Measurements from ENCODE around the gene NKAIN2. TPM values are rescaled to one million over a fixed set of nuclear protein-coding genes. Genes with fewer than 3 reads are reported as not detected.

Gene NKAIN2
- total RNA-seq, 4 donors from 2014 or later, result 0.19 TPM; not detected in 3

DNA sequence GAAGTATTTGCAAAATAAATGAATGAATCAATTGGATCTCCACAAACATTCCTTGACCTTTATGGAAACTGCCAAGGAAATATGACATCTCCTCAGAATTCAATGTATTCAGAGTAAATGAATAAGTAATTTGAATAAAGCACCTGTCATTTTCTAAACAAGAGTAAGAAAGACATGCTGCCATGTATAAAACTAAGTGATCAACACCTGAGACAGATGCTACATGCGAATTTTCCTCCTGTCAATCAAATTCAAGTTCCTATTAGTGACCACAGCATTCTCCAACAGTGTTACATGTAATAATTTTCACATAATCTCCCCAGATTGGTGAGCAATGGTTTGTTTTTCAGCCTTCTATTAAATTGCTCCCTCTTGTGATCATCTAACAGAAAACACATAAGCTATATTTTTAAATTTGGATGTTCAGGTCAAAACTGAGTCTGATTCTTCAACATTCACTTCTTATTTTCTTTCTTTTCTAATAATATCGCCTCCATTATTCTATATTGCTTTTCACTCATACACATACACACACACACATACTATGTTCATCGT, 995.4 kb downstream of the NKAIN2 start:
- TF ChIP-seq, protein P1, sequence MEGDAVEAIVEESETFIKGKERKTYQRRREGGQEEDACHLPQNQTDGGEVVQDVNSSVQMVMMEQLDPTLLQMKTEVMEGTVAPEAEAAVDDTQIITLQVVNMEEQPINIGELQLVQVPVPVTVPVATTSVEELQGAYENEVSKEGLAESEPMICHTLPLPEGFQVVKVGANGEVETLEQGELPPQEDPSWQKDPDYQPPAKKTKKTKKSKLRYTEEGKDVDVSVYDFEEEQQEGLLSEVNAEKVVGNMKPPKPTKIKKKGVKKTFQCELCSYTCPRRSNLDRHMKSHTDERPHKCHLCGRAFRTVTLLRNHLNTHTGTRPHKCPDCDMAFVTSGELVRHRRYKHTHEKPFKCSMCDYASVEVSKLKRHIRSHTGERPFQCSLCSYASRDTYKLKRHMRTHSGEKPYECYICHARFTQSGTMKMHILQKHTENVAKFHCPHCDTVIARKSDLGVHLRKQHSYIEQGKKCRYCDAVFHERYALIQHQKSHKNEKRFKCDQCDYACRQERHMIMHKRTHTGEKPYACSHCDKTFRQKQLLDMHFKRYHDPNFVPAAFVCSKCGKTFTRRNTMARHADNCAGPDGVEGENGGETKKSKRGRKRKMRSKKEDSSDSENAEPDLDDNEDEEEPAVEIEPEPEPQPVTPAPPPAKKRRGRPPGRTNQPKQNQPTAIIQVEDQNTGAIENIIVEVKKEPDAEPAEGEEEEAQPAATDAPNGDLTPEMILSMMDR (IDR thresholded peaks at IDR 0.05), result no peak
- TF ChIP-seq POLR2A (IDR thresholded peaks at IDR 0.05), result no peak

DNA sequence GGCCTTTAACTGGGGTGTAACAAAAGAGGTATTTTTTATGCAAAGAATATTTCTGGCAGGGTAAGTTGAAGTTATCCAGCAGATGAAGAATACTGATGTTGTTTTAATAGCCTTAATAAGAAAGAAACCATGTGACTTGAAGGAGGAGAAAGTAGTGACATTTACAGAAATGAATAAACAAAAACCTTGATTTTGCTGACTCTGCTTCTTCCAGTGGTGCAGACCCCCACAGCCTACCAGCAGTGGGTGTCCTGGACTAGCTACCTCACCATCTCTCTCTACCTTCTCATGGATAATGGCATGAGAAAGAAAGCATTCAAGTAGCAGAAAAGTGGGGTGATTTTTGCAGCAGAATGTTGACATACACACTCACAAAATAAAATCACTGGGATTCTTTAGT, 996.0 kb downstream of the NKAIN2 start:
- intact Hi-C loops (cut with DNase I), result no loop called here
- Histone ChIP-seq H3K9me3 (no peaks in the 10 kb centered on the region), H3K27ac (no peak overlapping the region), H3K36me3 (no peaks in the 10 kb centered on the region), H3K4me3 (no peak overlapping the region), H3K4me1 (no peaks in the 10 kb centered on the region), H3K27me3 (no peaks in the 10 kb centered on the region)
- TF ChIP-seq POLR2A (IDR thresholded peaks at IDR 0.05), result no peak
- TF ChIP-seq, protein P1 (IDR thresholded peaks at IDR 0.05), result no peak
- no peak for DNase-seq

More for the DNA sequence above, 995.4 kb downstream of the NKAIN2 start:
- H3K27ac ChIP-seq, result no peak overlapping the region
- no peak overlapping the region for H3K4me3 ChIP-seq
- no peaks in the 10 kb centered on the region for H3K27me3 ChIP-seq
- no peaks in the 10 kb centered on the region for H3K36me3 ChIP-seq
- no peaks in the 10 kb centered on the region for H3K9me3 ChIP-seq
- WGBS, 2 donors, result 81 to 82% methylated on average over 3 of the region's 3 CpGs
- H3K4me1 ChIP-seq, result no peaks in the 10 kb centered on the region
- DNase-seq, result no peak
- intact Hi-C loops (cut with DNase I), result no loop called here

DNA sequence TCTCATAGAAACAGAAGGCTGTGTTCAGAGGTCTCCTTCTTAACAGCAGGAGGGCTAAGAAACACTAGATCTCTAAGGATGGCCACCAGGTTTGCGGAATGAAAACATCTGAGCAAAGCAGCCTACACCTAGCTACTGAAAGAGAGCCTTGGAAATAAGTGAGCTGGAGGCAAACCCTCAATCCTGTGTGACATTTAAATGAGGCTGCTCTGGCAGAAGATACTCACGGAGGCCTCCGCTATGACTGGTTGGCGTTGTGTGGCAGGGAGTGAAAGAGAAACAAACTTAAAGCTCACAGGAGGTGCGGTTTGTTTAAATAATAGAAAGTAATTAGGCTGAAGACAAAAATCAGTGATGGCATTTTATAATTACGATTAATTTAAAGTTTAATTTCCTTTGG, 996.6 kb downstream of the NKAIN2 start:
- Histone ChIP-seq H3K9me3 (no peaks in the 10 kb centered on the region), H3K27ac (no peak overlapping the region), H3K4me1 (no peaks in the 10 kb centered on the region), H3K36me3 (no peaks in the 10 kb centered on the region), H3K27me3 (no peaks in the 10 kb centered on the region), H3K4me3 (no peak overlapping the region)
- intact Hi-C loops (cut with DNase I), result no loop called here
- 76 to 81% methylated on average over 6 of the region's 6 CpGs for WGBS, 2 donors
- DNase-seq, result no peak
- TF ChIP-seq POLR2A (IDR thresholded peaks at IDR 0.05), result no peak
- TF ChIP-seq, protein P1 (IDR thresholded peaks at IDR 0.05), result no peak

DNA sequence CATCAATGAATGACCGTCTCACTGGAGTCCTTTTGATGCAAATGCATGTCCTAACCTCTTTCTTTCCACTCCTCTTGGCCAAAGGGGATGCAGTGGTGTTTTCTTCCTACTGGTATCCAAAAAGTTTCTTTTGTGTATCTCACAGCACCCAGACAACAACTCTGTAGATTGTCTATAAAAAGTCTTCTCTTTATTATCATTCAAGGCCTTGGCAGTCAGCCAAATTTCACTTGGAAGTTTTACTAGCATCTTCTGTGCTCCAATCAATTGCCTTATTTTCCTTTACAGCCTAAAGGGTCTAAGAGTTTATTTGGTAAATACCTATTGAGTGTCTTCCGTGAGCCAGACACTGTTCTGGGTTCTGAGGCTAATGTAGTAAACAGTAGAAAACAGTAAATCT, 1008.4 kb downstream of the NKAIN2 start:
- Histone ChIP-seq H3K4me3 (no peak overlapping the region), H3K27me3 (no peaks in the 10 kb centered on the region), H3K36me3 (no peaks in the 10 kb centered on the region), H3K9me3 (no peaks in the 10 kb centered on the region), H3K4me1 (no peaks in the 10 kb centered on the region), H3K27ac (no peak overlapping the region)
- no peak for DNase-seq
- no peak for TF ChIP-seq POLR2A (IDR thresholded peaks at IDR 0.05)
- TF ChIP-seq, protein P1 (IDR thresholded peaks at IDR 0.05), result no peak
- WGBS, 2 donors, result 71 to 83% methylated on average over 2 of the region's 2 CpGs
- intact Hi-C loops (cut with DNase I), result no loop called here

DNA sequence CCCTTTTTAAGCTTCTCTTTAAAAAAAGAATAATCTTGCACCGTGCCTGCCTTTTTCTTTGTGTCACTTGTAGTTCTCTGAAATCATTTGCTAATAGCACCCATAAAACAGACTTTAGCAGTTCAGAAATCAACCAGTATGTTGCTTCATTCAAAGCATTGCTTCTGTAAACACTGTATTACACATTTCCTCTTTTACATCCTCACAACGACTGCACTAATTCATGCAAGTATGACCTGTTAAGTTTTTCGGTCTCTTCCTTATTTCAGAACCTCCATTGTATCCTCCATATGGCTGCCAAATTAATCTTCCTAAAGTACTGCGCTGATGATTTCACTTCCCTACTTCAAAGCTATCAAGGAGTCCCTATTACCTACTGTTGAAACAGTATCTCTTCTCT, 1015.7 kb downstream of the NKAIN2 start:
- no peak for TF ChIP-seq POLR2A (IDR thresholded peaks at IDR 0.05)
- TF ChIP-seq, protein P1 (IDR thresholded peaks at IDR 0.05), result no peak
- no peak overlapping the region for H3K27ac ChIP-seq
- no peak overlapping the region for H3K4me3 ChIP-seq
- intact Hi-C loops (cut with DNase I), result no loop called here
- 51 to 66% methylated on average over 4 of the region's 4 CpGs for WGBS, 2 donors
- no peak for DNase-seq
- H3K36me3 ChIP-seq, result no peaks in the 10 kb centered on the region
- no peaks in the 10 kb centered on the region for H3K4me1 ChIP-seq
- H3K27me3 ChIP-seq, result no peaks in the 10 kb centered on the region
- no peaks in the 10 kb centered on the region for H3K9me3 ChIP-seq
